Measurements from ENCODE around the gene DBN1. TPM values are rescaled to one million over a fixed set of nuclear protein-coding genes. Genes with fewer than 3 reads are reported as not detected.

The DBN1 gene
- total RNA-seq, 2 experiments from 2014 or later, result 29.5 to 41.2 TPM

DNA sequence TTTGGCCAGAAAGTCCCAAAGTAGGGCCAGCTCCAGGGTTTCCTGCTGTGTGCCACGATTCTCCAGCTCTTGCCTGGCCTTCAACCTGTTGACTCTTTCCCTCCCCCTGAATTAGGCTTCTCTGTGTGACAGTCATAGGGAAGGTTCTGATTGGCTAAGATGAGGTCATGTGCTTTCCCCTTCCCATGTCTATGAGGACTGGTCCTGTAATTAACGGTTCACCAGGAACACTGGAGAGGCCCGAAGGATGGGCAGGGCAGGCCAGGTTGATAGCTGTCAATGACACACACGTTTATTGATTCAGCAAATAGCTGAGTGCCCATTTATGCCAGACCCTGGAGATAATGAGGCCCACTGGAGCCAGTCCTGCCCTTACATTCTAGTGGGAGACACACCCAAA is 35.8 kb downstream of the DBN1 start:
- Mint-ChIP-seq H3K9me3 (ENCODE audit: low read depth) (no peaks in the 10 kb centered on the region), H3K4me3 (no peak overlapping the region), H3K36me3 (ENCODE audit: low read depth) (peaks cover 70% of the 10 kb centered on the region), H3K4me1 (peaks cover 70% of the 10 kb centered on the region), H3K27ac (no peak overlapping the region), H3K27me3 (no peaks in the 10 kb centered on the region)
- intact Hi-C loops (cut with DNase I, micrococcal nuclease), result no loop called here
- no peak for DNase-seq
- POLR2A ChIA-PET, result interaction anchor here (0.9 to 1.9 kb wide), 2 partner anchors 8 to 9 kb away, joined by 4 to 17 read pairs; partner anchors contain the start of gene PRR7
- no peak for ATAC-seq
- CTCF ChIA-PET, result interaction anchor here (0.7 to 2.2 kb wide), 9 partner anchors 11 to 898 kb away, joined by 3 to 7 read pairs (median 5); partner anchors contain the start of gene GRK6

DNA sequence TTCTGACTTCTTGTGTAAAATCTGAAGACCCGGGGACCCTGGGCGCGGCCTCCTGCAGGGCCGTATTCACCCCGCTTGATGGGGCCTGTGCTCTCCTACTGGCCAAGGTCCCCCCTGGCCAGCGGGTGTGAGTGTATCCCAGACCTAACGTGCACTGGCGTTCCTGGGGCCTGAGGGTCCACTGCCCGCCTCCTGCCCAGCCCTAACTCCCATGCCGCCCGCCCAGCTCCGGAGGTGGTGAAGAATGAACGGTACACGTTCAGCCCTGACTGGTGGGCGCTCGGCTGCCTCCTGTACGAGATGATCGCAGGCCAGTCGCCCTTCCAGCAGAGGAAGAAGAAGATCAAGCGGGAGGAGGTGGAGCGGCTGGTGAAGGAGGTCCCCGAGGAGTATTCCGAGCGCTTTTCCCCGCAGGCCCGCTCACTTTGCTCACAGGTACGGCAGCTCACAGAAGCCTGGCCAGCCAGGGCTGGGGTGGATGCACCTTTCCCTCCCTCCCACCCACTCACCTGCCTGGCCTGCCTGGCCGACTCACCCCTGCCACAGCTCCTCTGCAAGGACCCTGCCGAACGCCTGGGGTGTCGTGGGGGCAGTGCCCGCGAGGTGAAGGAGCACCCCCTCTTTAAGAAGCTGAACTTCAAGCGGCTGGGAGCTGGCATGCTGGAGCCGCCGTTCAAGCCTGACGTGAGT is 37.4 kb downstream of the DBN1 start:
- Mint-ChIP-seq H3K27me3 (no peaks in the 10 kb centered on the region), H3K27ac (no peak overlapping the region), H3K4me3 (no peak overlapping the region), H3K4me1 (peaks cover 82% of the 10 kb centered on the region), H3K36me3 (ENCODE audit: low read depth) (peaks cover 72% of the 10 kb centered on the region), H3K9me3 (ENCODE audit: low read depth) (no peaks in the 10 kb centered on the region)
- ChIA-PET POLR2A (interaction anchor here (1.9 kb wide), 1 partner anchor 10 kb away, joined by 17 read pairs; the partner anchor contains the start of gene PRR7), CTCF (interaction anchor here (1.2 to 2.2 kb wide), 5 partner anchors 10 to 65 kb away, joined by 3 to 6 read pairs (median 4); no protein-coding TSS in a partner anchor)
- ATAC-seq (no peak), DNase-seq (no peak)
- intact Hi-C loops (cut with DNase I, micrococcal nuclease), result no loop called here

DNA sequence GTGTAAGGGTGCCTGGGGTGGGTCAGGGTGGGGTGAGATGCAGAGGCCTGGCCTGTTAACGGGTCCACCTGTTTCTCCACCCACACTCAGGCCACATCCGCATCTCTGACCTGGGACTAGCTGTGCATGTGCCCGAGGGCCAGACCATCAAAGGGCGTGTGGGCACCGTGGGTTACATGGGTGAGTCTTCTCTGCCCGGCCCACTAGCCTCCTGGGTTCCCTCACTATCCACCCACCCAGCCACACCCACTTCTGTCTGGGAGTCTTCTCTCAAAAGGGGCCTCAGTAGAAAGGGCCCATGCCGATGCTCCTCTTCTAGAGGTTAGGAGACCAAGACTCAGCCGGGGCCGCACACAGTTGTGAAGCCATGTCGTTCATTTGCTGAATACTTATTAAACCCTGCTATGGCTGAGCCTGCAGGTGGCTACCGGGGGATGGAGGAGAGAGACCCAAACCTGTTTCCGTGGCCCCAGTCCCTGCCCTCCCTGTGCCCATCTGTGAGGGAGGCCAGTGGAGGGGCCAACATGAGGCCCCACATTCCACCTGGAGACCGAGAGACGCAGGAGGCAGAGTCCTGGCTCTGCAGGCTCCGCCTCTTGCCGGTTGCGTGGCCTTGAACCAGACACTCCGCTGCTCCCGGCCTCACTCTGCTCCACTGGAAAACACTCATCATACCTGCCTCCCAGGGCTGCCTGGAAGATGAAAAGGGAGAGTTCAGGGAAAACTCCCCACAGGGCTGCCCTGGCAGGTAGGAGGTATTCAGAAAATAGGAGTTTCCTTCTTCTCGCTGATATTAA is 38.3 kb downstream of the DBN1 start:
- DNase-seq (no peak), ATAC-seq (no peak)
- intact Hi-C loops (cut with DNase I, micrococcal nuclease), result loop anchor here in 1 of 2 experiments (5.0 kb wide), 1 partner anchor 772 kb away; no protein-coding TSS in a partner anchor
- H3K4me3 Mint-ChIP-seq, result no peak overlapping the region
- no peaks in the 10 kb centered on the region for H3K9me3 Mint-ChIP-seq (ENCODE audit: low read depth)
- CTCF ChIA-PET, result interaction anchor here (0.7 to 12.6 kb wide), 8 partner anchors 9 to 83 kb away, joined by 3 to 131 read pairs (median 4); no protein-coding TSS in a partner anchor
- peak overlapping the region; percentile 89 for H3K27ac Mint-ChIP-seq
- POLR2A ChIA-PET, result interaction anchor here (0.6 to 1.5 kb wide), 9 partner anchors 8 to 300 kb away, joined by 3 to 9 read pairs (median 3); partner anchors contain the start of gene GRK6
- H3K36me3 Mint-ChIP-seq (ENCODE audit: low read depth), result peaks cover 77% of the 10 kb centered on the region
- no peaks in the 10 kb centered on the region for H3K27me3 Mint-ChIP-seq
- H3K4me1 Mint-ChIP-seq, result peaks cover 85% of the 10 kb centered on the region

DNA sequence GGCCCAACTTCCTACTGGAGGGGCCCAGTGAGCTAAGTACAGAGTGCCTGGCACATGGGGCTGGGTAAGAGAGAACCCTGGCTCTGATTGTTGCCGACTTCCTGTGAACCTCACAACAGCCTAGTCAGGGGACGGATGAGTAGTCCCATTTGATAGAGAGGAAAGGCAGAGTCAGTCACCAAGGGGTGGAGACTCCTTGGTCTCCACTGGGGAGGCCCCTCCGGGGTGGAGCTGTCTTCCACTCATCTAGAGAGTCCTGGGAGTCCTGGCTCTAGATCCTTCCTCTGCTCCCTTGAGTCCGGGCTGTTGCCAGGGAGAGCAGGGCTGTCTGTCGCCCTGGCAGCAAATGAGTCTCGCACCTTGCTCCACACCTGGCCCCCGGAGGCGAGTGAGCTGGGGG is 39.0 kb downstream of the DBN1 start:
- Mint-ChIP-seq H3K9me3 (ENCODE audit: low read depth) (no peaks in the 10 kb centered on the region), H3K4me1 (peaks cover 85% of the 10 kb centered on the region), H3K27ac (peak overlapping the region; percentile 89), H3K27me3 (no peaks in the 10 kb centered on the region), H3K4me3 (peak overlapping the region; percentile 52), H3K36me3 (ENCODE audit: low read depth) (peaks cover 77% of the 10 kb centered on the region)
- ChIA-PET POLR2A (interaction anchor here (0.5 to 1.5 kb wide), 10 partner anchors 8 to 299 kb away, joined by 3 to 9 read pairs (median 3); partner anchors contain the start of gene GRK6), CTCF (interaction anchor here (0.6 to 12.6 kb wide), 10 partner anchors 9 to 82 kb away, joined by 3 to 131 read pairs (median 4); no protein-coding TSS in a partner anchor)
- peak; percentile 82 for ATAC-seq
- peak; percentile 87 for DNase-seq
- intact Hi-C loops (cut with DNase I, micrococcal nuclease), result loop anchor here in 1 of 2 experiments (5.0 kb wide), 1 partner anchor 773 kb away; no protein-coding TSS in a partner anchor

DNA sequence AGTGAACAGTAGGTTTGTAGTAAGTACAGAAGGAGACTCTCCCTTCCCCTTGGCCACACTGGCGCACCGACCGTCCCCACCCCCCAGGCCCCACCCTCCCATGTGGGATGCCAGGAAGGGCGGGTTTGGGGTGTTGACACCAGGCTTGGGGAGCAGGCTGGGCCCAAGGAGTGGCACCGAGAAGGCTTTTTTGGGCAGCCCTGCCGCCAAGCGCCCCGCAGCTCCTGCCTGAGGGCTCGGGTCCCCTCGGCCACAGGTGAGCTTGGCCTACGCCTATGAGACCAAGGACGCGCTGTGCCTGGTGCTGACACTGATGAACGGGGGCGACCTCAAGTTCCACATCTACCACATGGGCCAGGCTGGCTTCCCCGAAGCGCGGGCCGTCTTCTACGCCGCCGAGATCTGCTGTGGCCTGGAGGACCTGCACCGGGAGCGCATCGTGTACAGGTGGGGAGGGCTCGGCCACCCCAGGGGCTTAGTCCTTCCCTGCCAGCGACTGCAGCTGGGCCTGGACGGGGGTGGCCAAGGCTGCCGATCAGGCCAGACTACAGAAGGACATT is 39.7 kb downstream of the DBN1 start:
- Mint-ChIP-seq H3K9me3 (ENCODE audit: low read depth) (no peaks in the 10 kb centered on the region), H3K4me3 (peak overlapping the region; percentile 36), H3K27ac (peak overlapping the region; percentile 89), H3K27me3 (no peaks in the 10 kb centered on the region), H3K36me3 (ENCODE audit: low read depth) (peaks cover 80% of the 10 kb centered on the region), H3K4me1 (peaks cover 88% of the 10 kb centered on the region)
- POLR2A ChIA-PET, result interaction anchor here (0.5 to 1.5 kb wide), 8 partner anchors 9 to 43 kb away, joined by 3 to 9 read pairs (median 3); no protein-coding TSS in a partner anchor
- DNase-seq (peak; percentile 12), ATAC-seq (no peak)
- intact Hi-C loops (cut with DNase I, micrococcal nuclease), result loop anchor here in 1 of 2 experiments (5.0 kb wide), 1 partner anchor 774 kb away; no protein-coding TSS in a partner anchor
- CTCF ChIA-PET, result interaction anchor here (0.6 to 12.6 kb wide), 9 partner anchors 8 to 82 kb away, joined by 3 to 131 read pairs (median 4); partner anchors contain the start of gene LMAN2

DNA sequence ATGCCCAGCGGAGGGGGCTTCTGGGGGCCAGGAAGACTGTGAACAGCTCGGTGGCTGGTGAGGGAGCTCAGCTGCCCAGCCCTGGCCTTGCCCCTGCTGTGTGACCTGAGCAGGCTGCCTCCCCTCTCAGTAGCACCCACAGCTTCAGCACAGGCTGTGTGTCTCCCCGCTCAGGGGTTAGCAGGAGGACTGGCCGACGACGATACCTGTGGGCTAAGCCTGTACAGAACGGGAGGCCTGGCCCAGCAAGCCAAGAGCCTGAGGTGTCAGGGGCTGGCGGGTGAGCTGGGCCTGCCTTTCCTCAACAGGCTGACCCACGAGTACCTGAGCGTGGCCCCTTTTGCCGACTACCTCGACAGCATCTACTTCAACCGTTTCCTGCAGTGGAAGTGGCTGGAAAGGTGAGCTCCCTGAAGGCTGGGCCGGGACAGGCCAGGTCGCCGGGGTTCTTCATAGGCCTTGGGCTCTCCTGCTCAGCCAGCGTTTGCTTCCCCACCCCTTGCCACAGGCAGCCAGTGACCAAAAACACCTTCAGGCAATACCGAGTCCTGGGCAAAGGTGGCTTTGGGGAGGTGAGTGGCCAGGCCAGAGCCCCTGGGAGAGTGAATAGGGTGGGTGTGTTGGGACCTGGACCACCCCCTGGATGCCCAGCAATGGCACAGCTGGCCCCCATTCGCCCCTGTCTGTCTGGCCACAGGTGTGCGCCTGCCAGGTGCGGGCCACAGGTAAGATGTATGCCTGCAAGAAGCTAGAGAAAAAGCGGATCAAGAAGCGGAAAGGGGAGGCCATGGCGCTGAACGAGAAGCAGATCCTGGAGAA is 40.4 kb downstream of the DBN1 start:
- peak overlapping the region; percentile 78 for H3K27ac Mint-ChIP-seq
- peaks cover 85% of the 10 kb centered on the region for H3K4me1 Mint-ChIP-seq
- no peaks in the 10 kb centered on the region for H3K9me3 Mint-ChIP-seq (ENCODE audit: low read depth)
- ChIA-PET CTCF (interaction anchor here (0.8 to 12.6 kb wide), 7 partner anchors 11 to 123 kb away, joined by 3 to 131 read pairs (median 6); partner anchors contain the start of gene LMAN2), POLR2A (interaction anchor here (2.0 to 4.8 kb wide), 2 partner anchors 14 to 21 kb away, joined by 5 to 85 read pairs; partner anchors contain the start of gene PRR7)
- peak overlapping the region; percentile 36 for H3K4me3 Mint-ChIP-seq
- DNase-seq, result peak; percentile 10
- H3K36me3 Mint-ChIP-seq (ENCODE audit: low read depth), result peaks cover 80% of the 10 kb centered on the region
- intact Hi-C loops (cut with DNase I, micrococcal nuclease), result loop anchor here in 1 of 2 experiments (5.0 kb wide), 1 partner anchor 774 kb away; no protein-coding TSS in a partner anchor
- H3K27me3 Mint-ChIP-seq, result no peaks in the 10 kb centered on the region
- ATAC-seq, result no peak

DNA sequence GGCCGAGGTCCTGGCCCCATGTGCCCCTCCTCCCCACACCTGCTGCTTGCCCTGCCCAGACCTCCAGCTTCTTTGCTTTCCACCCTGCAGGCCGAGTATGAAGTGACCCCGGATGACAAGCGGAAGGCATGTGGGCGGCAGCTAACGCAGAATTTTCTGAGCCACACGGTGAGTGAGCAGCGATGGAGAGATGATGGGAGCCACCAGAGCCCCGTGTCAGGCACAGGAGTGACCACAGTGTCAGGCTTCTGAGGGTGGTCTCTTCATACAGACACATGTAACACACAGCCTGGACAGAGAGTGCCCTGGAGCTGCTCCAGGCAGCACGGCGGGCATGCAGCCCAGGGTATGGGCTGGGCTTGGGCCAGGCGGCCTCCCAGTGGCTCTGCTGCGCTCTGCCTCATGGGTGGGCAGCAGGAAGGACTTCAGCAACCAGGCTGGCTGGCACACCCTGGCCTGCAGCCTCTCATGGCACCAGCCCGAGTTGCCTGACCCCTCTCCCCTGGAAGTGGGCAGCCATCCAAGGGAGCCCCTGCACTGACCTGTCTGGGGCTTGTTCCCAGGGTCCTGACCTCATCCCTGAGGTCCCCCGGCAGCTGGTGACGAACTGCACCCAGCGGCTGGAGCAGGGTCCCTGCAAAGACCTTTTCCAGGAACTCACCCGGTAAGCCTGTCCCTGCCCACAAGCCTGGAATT is 41.1 kb downstream of the DBN1 start:
- Mint-ChIP-seq H3K4me3 (peak overlapping the region; percentile 88), H3K27ac (peak overlapping the region; percentile 94), H3K36me3 (ENCODE audit: low read depth) (peaks cover 81% of the 10 kb centered on the region), H3K4me1 (peaks cover 79% of the 10 kb centered on the region), H3K9me3 (ENCODE audit: low read depth) (no peaks in the 10 kb centered on the region), H3K27me3 (no peaks in the 10 kb centered on the region)
- ATAC-seq, result peak; percentile 1
- ChIA-PET POLR2A (interaction anchor here (0.7 to 4.8 kb wide), 9 partner anchors 8 to 29 kb away, joined by 3 to 85 read pairs (median 4); partner anchors contain the start of gene PRR7), CTCF (interaction anchor here (0.7 to 12.6 kb wide), 14 partner anchors 12 to 318 kb away, joined by 3 to 131 read pairs (median 4); partner anchors contain the start of gene PDLIM7)
- intact Hi-C loops (cut with DNase I, micrococcal nuclease), result loop anchor here in 1 of 2 experiments (5.0 kb wide), 1 partner anchor 775 kb away; no protein-coding TSS in a partner anchor
- peak; percentile 83 for DNase-seq

DNA sequence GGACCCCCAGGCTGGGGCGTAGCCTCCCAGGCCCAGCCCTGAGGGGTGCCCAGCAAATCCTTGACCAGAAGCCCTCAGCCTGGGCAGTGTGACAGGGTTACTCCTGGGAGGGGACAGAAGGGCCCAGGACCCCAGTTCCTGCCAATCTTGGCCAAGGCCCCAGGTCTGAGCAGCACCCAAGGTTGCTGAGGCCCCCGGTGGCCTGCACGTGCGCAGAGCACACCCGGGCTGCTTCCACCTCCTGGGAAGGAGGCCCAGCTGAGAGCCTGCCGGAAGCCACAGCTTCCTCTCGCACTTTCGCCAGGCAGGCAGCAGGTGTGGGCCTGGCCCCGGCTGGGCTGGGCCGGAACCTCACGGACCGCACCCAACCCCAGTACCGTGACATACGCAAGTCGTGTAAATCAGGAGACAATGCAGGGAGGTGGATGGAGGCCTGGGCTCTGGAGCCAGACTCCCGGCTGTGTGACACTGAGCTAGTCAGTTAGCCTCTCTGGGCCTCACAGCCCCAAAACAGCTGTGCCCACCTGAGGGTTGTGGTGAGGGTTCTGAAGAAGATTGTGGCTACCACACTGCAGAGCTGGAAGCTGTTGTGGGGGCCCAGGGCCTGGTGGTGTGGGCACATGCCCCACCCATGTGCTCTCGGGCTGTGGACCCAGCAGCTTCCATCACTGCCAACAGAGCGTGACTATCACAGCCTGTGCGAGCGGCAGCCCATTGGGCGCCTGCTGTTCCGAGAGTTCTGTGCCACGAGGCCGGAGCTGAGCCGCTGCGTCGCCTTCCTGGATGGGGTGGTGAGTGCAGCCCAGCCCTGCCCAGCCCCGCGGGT is 41.9 kb downstream of the DBN1 start:
- Mint-ChIP-seq H3K27ac (peak overlapping the region; percentile 94), H3K4me3 (peak overlapping the region; percentile 88), H3K36me3 (ENCODE audit: low read depth) (peaks cover 76% of the 10 kb centered on the region), H3K9me3 (ENCODE audit: low read depth) (no peaks in the 10 kb centered on the region), H3K4me1 (peaks cover 73% of the 10 kb centered on the region), H3K27me3 (no peaks in the 10 kb centered on the region)
- ATAC-seq (peak; percentile 19), DNase-seq (peak; percentile 81)
- ChIA-PET CTCF (interaction anchor here (0.7 to 12.6 kb wide), 15 partner anchors 8 to 317 kb away, joined by 3 to 131 read pairs (median 3); partner anchors contain the start of gene PDLIM7), POLR2A (interaction anchor here (0.7 to 4.8 kb wide), 9 partner anchors 8 to 29 kb away, joined by 3 to 85 read pairs (median 4); partner anchors contain the start of gene PRR7)
- intact Hi-C loops (cut with DNase I, micrococcal nuclease), result loop anchor here in 1 of 2 experiments (5.0 kb wide), 1 partner anchor 776 kb away; no protein-coding TSS in a partner anchor
